PC-9 (cell line): ENCODE measurements around the gene MTIF2. TPM values are rescaled to one million over a fixed set of nuclear protein-coding genes. Genes with fewer than 3 reads are reported as not detected.

Experiments used
- BruUV-seq: library from RNA; stranded (reverse); fragments of 400-500 nt; replicated peaks from 2 replicates; lab custom pipeline; 2021; lab: Mats Ljungman, UMichigan
- CTCF ChIA-PET: fragments of 300-600 bp; sonication (Branson Sonifier 250); formaldehyde crosslinking; loops from one replicate; lab custom pipeline; 2022; ENCODE audit warnings: antibody characterized with exemption; lab: Charles Lee
- POLR2A ChIA-PET: fragments of 300-600 bp; sonication (Branson Sonifier 250); formaldehyde crosslinking; loops from one replicate; lab custom pipeline; 2022; ENCODE audit warnings: antibody characterized with exemption; ENCODE audit not compliant: unreplicated experiment; lab: Charles Lee
- DNase-seq, 2 experiments: peaks; one replicate each; pipeline versions ENCODE4 v3.0.0 to v3.0.0-alpha.2; 2015 to 2022; ENCODE audit warnings: mixed read lengths in 1 of 2
- H2AFZ ChIP-seq: fragments of 200-600 bp; sonication (generic); 2 replicates; pipeline ENCODE4 v1.8.1; 2017; ENCODE audit warnings: antibody characterized with exemption
- H3F3A ChIP-seq: fragments of 200-600 bp; sonication (generic); 2 replicates; pipeline ENCODE4 v1.8.1; 2017; ENCODE audit warnings: antibody characterized with exemption, mild to moderate bottlenecking, low read depth; ENCODE audit not compliant: insufficient read depth
- H3K27ac ChIP-seq: fragments of 200-600 bp; sonication (generic); 2 replicates; pipeline ENCODE4 v1.6.1; 2016; ENCODE audit warnings: mixed run types
- H3K27me3 ChIP-seq: fragments of 200-600 bp; sonication (generic); 2 replicates; pipeline ENCODE4 v1.6.1; 2016; ENCODE audit warnings: low read depth, mixed run types; ENCODE audit not compliant: insufficient read depth
- H3K36me3 ChIP-seq: fragments of 200-600 bp; sonication (generic); 2 replicates; pipeline ENCODE4 v1.6.1; 2016; ENCODE audit warnings: low read depth, mixed run types
- H3K4me1 ChIP-seq: fragments of 200-600 bp; sonication (generic); replicated peaks from 2 replicates; pipeline ENCODE4 v1.6.1; 2016; ENCODE audit warnings: mixed run types; ENCODE audit not compliant: insufficient read depth
- H3K4me2 ChIP-seq: fragments of 200-600 bp; sonication (generic); 2 replicates; pipeline ENCODE4 v1.6.1; 2017; ENCODE audit warnings: mixed run types
- H3K4me3 ChIP-seq: fragments of 200-600 bp; sonication (generic); 2 replicates; pipeline ENCODE4 v1.6.1; 2016; ENCODE audit warnings: mixed run types
- H3K79me2 ChIP-seq: fragments of 200-600 bp; sonication (generic); 2 replicates; pipeline ENCODE4 v1.6.1; 2017; ENCODE audit warnings: low read depth, mixed run types
- H3K9me2 ChIP-seq: fragments of 200-600 bp; sonication (generic); 2 replicates; pipeline ENCODE4 v1.8.1; 2017; ENCODE audit warnings: mild to moderate bottlenecking; ENCODE audit not compliant: insufficient read depth
- H3K9me3 ChIP-seq: fragments of 200-600 bp; sonication (generic); 2 replicates; pipeline ENCODE4 v1.8.1; 2016; ENCODE audit warnings: low read depth; ENCODE audit not compliant: insufficient read depth
- H4K20me1 ChIP-seq: fragments of 200-600 bp; sonication (generic); 2 replicates; pipeline ENCODE4 v1.8.1; 2017; ENCODE audit not compliant: insufficient read depth
- CTCF ChIP-seq: fragments of 200-600 bp; sonication (generic); conservative IDR thresholded peaks from 2 replicates; pipeline ENCODE4 v1.6.1; 2017; ENCODE audit warnings: mixed run types, antibody characterized with exemption, mild to moderate bottlenecking, moderate library complexity
- EZH2 ChIP-seq: fragments of 200-600 bp; sonication (generic); IDR thresholded peaks from 2 replicates; pipeline ENCODE4 v1.8.0; 2017; ENCODE audit warnings: antibody characterized with exemption, low read depth
- intact Hi-C: fragments of 100-400 bp; cut with micrococcal nuclease; formaldehyde crosslinking; loops from one replicate; pipeline ENCODE4 v1.10.0; 2022; ENCODE audit not compliant: unreplicated experiment
- total RNA-seq: library from RNA; stranded (reverse); gene quantifications from 2 replicates; pipeline ENCODE4 v1.2.3, GENCODE V29; 2021

The MTIF2 gene
- total RNA-seq, 1 experiment from 2014 or later: 52.0 TPM

- TF ChIP-seq CTCF: no peak
- TF ChIP-seq EZH2: no peak
- DNase-seq: no peak
- Histone ChIP-seq H2AFZ (no peak overlapping the region), H3K4me2 (peak overlapping the region; percentile 99), H3K79me2 (peaks cover 43% of the 10 kb centered on the region), H4K20me1 (peaks cover 40% of the 10 kb centered on the region), H3K9me3 (no peaks in the 10 kb centered on the region), H3K9me2 (no peaks in the 10 kb centered on the region), H3K4me1 (peaks cover 20% of the 10 kb centered on the region), H3K4me3 (no peak overlapping the region), H3K27me3 (no peaks in the 10 kb centered on the region), H3K27ac (peak overlapping the region; percentile 83; the same call in 1 of the 2 replicates), H3F3A (peaks cover 83% of the 10 kb centered on the region), H3K36me3 (peaks cover 46% of the 10 kb centered on the region)
- POLR2A ChIA-PET: interaction anchor here (0.5 to 0.7 kb wide), 2 partner anchors 69 to 614 kb away, joined by 3 to 8 read pairs; no protein-coding TSS in a partner anchor
- intact Hi-C loops: no loop called here
- CTCF ChIA-PET: no interaction called here
- BruUV-seq: no TSS peak
Observed at GRCh38 chr2:55235724-55236538, 33.1 kb downstream of the MTIF2 start.

GRCh38 chr2:55233658-55233940, 35.4 kb downstream of the MTIF2 start:
- Histone ChIP-seq H4K20me1 (peaks cover 40% of the 10 kb centered on the region), H3K9me2 (no peaks in the 10 kb centered on the region), H3K4me3 (peak overlapping the region; percentile 97), H3K27me3 (no peaks in the 10 kb centered on the region), H3K4me1 (peaks cover 29% of the 10 kb centered on the region), H3K27ac (peak overlapping the region; percentile 83), H3K9me3 (no peaks in the 10 kb centered on the region), H3F3A (peaks cover 67% of the 10 kb centered on the region), H3K4me2 (peak overlapping the region; percentile 99), H2AFZ (no peak overlapping the region), H3K36me3 (peaks cover 52% of the 10 kb centered on the region), H3K79me2 (peaks cover 64% of the 10 kb centered on the region)
- TF ChIP-seq EZH2 (no peak), CTCF (no peak)
- no peak for DNase-seq
- CTCF ChIA-PET: no interaction called here
- no TSS peak for BruUV-seq
- POLR2A ChIA-PET: no interaction called here
- intact Hi-C loops: loop anchor here (2.0 to 5.0 kb wide), 3 partner anchors 216 to 561 kb away; partner anchors contain the start of gene EML6

- Histone ChIP-seq H3F3A (peaks cover 61% of the 10 kb centered on the region), H4K20me1 (peaks cover 40% of the 10 kb centered on the region), H3K9me3 (no peaks in the 10 kb centered on the region), H3K4me1 (peaks cover 29% of the 10 kb centered on the region), H3K4me2 (peak overlapping the region; percentile 99), H2AFZ (peak overlapping the region; percentile 84), H3K4me3 (peak overlapping the region; percentile 97), H3K27me3 (no peaks in the 10 kb centered on the region), H3K27ac (peak overlapping the region; percentile 83), H3K79me2 (peaks cover 69% of the 10 kb centered on the region), H3K36me3 (peaks cover 52% of the 10 kb centered on the region), H3K9me2 (no peaks in the 10 kb centered on the region)
- CTCF ChIA-PET: no interaction called here
- POLR2A ChIA-PET: interaction anchor here (1.0 kb wide), 1 partner anchor 286 kb away, joined by 4 read pairs; the partner anchor contains the start of gene CFAP36
- intact Hi-C loops: loop anchor here (1.0 to 5.0 kb wide), 6 partner anchors 36 to 560 kb away; partner anchors contain the start of genes EML6, MTIF2, PPP4R3B and RTN4
- no peak for TF ChIP-seq EZH2
- 0 out of 2 replicates have a peak, but pooled peaks have one; percentile 12 for TF ChIP-seq CTCF
- TSS peak; percentile 71 for BruUV-seq
- DNase-seq: peak in 1 of 2 experiments; percentile 45
Observed at GRCh38 chr2:55232863-55233657, 36.0 kb downstream of the MTIF2 start.
